HEK293 (cell line): ENCODE measurements around the gene PSEN2.

Source experiments
- CTCF ChIA-PET: fragments of 350-600 bp; formaldehyde crosslinking; extraction: SDS; loops from one replicate; lab custom pipeline; 2021; ENCODE audit warnings: antibody characterized with exemption; lab: Yijun Ruan, JAX
- POLR2A ChIA-PET: fragments of 300-600 bp; formaldehyde crosslinking; extraction: SDS; loops from one replicate; lab custom pipeline; 2020; ENCODE audit warnings: antibody characterized with exemption, inconsistent platforms; lab: Yijun Ruan, JAX
- H3K27ac ChIP-seq: fragments of 200-500 bp; sonication (Bioruptor generic); 2 replicates; pipeline ENCODE4 v1.5.1; 2014; ENCODE audit warnings: low read depth, low read length, control low read depth, inconsistent platforms; ENCODE audit errors: extremely low read depth
- H3K36me3 ChIP-seq, 2 experiments: fragments of 200-500 bp in 1 of 2; sonication (Bioruptor generic) in 1 of 2; 1 replicate in 1 of 2; 2 replicates in 1 of 2; pipeline ENCODE4 v1.5.1; 2014 to 2017; ENCODE audit warnings: inconsistent platforms in 2 of 2, low read length in 2 of 2; ENCODE audit not compliant: control insufficient read depth in 2 of 2, insufficient read depth in 1 of 2
- H3K4me1 ChIP-seq: fragments of 200-500 bp; sonication (Bioruptor generic); 2 replicates; pipeline ENCODE4 v1.5.1; 2014; ENCODE audit warnings: mild to moderate bottlenecking, low read length, inconsistent platforms; ENCODE audit not compliant: control insufficient read depth, insufficient read depth
- H3K4me3 ChIP-seq: 2 replicates; pipeline ENCODE4 v1.5.1; 2011; ENCODE audit warnings: low read depth, mild to moderate bottlenecking, control low read depth, low read length, moderate library complexity
- H3K9me3 ChIP-seq: fragments of 200-500 bp; sonication (Bioruptor generic); 2 replicates; pipeline ENCODE4 v1.5.1; 2014; ENCODE audit warnings: low read depth, low read length, inconsistent platforms; ENCODE audit not compliant: control insufficient read depth, insufficient read depth
- BCL11B ChIP-seq: fragments of 450-650 bp; formaldehyde crosslinking; IDR thresholded peaks from 2 replicates; pipeline ENCODE4 v1.5.1; 2016; ENCODE audit warnings: low read depth, missing biosample characterization, missing genetic modification characterization
- CTCF ChIP-seq: fragments of 450-650 bp; formaldehyde crosslinking; IDR thresholded peaks from 2 replicates; pipeline ENCODE4 v1.5.1; 2016; ENCODE audit warnings: missing biosample characterization, missing genetic modification characterization
- ELK4 ChIP-seq: IDR thresholded peaks from 2 replicates; pipeline ENCODE4 v1.6.1; 2011; ENCODE audit warnings: mild to moderate bottlenecking, low read depth, low read length, borderline replicate concordance
- KLF8 ChIP-seq: fragments of 450-650 bp; formaldehyde crosslinking; IDR thresholded peaks from 2 replicates; pipeline ENCODE4 v1.5.1; 2016; ENCODE audit warnings: missing biosample characterization, missing genetic modification characterization
- PRDM10 ChIP-seq: fragments of 450-650 bp; formaldehyde crosslinking; IDR thresholded peaks from 2 replicates; pipeline ENCODE4 v1.5.1; 2016; ENCODE audit warnings: missing biosample characterization, missing genetic modification characterization
- TCF7L2 ChIP-seq: IDR thresholded peaks from 2 replicates; pipeline ENCODE4 v1.6.1; 2011; ENCODE audit warnings: low read depth, mild to moderate bottlenecking, inconsistent platforms, low read length, moderate library complexity, borderline replicate concordance
- ZBTB7A ChIP-seq: fragments of 450-650 bp; formaldehyde crosslinking; IDR thresholded peaks from 2 replicates; pipeline ENCODE4 v1.5.1; 2016; ENCODE audit warnings: low read depth, missing biosample characterization, missing genetic modification characterization
- ZNF10 ChIP-seq: fragments of 450-650 bp; formaldehyde crosslinking; IDR thresholded peaks from 2 replicates; pipeline ENCODE4 v1.5.1; 2017; ENCODE audit warnings: missing biosample characterization, missing genetic modification characterization
- ZNF311 ChIP-seq: fragments of 450-650 bp; formaldehyde crosslinking; IDR thresholded peaks from 2 replicates; pipeline ENCODE4 v1.5.1; 2017; ENCODE audit warnings: missing biosample characterization, missing genetic modification characterization, borderline replicate concordance
- ZNF391 ChIP-seq: fragments of 450-650 bp; formaldehyde crosslinking; IDR thresholded peaks from 2 replicates; pipeline ENCODE4 v1.5.1; 2016; ENCODE audit warnings: low read depth, missing biosample characterization, missing genetic modification characterization, borderline replicate concordance
- ZNF518A ChIP-seq: fragments of 450-650 bp; formaldehyde crosslinking; conservative IDR thresholded peaks from 2 replicates; pipeline ENCODE4 v1.5.1; 2016; ENCODE audit warnings: low read depth, missing biosample characterization, missing genetic modification characterization
- ZNF530 ChIP-seq: fragments of 450-650 bp; formaldehyde crosslinking; IDR thresholded peaks from 2 replicates; pipeline ENCODE4 v1.5.1; 2016; ENCODE audit warnings: low read depth, missing biosample characterization, missing genetic modification characterization
- TF ChIP-seq, protein P1 (sequence below): fragments of 450-650 bp; formaldehyde crosslinking; IDR thresholded peaks from 2 replicates; pipeline ENCODE4 v1.5.1; 2016; ENCODE audit warnings: missing biosample characterization, missing genetic modification characterization
- TF ChIP-seq, protein P2 (sequence below): fragments of 450-650 bp; formaldehyde crosslinking; IDR thresholded peaks from 2 replicates; pipeline ENCODE4 v1.5.1; 2016; ENCODE audit warnings: missing biosample characterization, missing genetic modification characterization

Gene PSEN2

GRCh38 chr1:226886122-226886901 lies 15.9 kb downstream of the PSEN2 start:
- ChIA-PET CTCF (interaction anchor here (0.7 kb wide), 1 partner anchor 541 kb away, joined by 4 read pairs; no protein-coding TSS in a partner anchor), POLR2A (no interaction called here)
- no peaks in the 10 kb centered on the region for H3K4me1 ChIP-seq
- TF ChIP-seq, protein P1, sequence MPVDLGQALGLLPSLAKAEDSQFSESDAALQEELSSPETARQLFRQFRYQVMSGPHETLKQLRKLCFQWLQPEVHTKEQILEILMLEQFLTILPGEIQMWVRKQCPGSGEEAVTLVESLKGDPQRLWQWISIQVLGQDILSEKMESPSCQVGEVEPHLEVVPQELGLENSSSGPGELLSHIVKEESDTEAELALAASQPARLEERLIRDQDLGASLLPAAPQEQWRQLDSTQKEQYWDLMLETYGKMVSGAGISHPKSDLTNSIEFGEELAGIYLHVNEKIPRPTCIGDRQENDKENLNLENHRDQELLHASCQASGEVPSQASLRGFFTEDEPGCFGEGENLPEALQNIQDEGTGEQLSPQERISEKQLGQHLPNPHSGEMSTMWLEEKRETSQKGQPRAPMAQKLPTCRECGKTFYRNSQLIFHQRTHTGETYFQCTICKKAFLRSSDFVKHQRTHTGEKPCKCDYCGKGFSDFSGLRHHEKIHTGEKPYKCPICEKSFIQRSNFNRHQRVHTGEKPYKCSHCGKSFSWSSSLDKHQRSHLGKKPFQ: no peak
- TF ChIP-seq CTCF (tag by site-specific recombination): peak; percentile 53
- H3K27ac ChIP-seq: no peak overlapping the region
- no peak overlapping the region for H3K4me3 ChIP-seq
- H3K36me3 ChIP-seq: peaks cover 17 to 96% of the 10 kb centered on the region in 2 experiments; a peak in 2 of 3 replicates
- H3K9me3 ChIP-seq: no peaks in the 10 kb centered on the region

DNA sequence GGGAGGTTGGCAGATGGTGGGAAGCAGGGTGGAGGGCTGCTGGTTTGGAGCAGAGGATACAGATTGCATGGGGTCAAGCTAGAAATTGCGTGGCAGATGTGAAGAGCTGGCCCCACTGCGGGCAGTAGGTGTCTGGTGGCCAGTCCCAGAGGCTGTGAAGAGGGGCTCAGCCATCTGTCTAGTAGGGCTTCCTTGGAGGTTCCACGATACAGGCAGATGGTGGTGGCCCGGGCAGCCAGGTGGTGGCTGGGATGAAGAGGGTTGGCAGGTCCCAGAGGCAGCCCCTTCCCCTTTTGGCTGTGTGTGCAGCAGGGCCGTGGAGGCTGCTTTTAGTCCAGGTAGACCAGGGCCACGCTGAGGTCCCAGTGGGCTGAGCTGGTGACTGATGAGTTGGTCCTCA lies 16.6 kb downstream of the PSEN2 start:
- no peak overlapping the region for H3K27ac ChIP-seq
- TF ChIP-seq ELK4 (no peak), ZNF518A (tag by site-specific recombination) (no peak), ZNF10 (no peak), TCF7L2 (no peak), PRDM10 (no peak), ZNF530 (tag by site-specific recombination) (no peak), KLF8 (tag by site-specific recombination) (no peak), ZNF311 (tag by site-specific recombination) (no peak), BCL11B (tag by site-specific recombination) (no peak), ZNF391 (tag by site-specific recombination) (no peak), ZBTB7A (tag by site-specific recombination) (no peak)
- TF ChIP-seq, protein P2, sequence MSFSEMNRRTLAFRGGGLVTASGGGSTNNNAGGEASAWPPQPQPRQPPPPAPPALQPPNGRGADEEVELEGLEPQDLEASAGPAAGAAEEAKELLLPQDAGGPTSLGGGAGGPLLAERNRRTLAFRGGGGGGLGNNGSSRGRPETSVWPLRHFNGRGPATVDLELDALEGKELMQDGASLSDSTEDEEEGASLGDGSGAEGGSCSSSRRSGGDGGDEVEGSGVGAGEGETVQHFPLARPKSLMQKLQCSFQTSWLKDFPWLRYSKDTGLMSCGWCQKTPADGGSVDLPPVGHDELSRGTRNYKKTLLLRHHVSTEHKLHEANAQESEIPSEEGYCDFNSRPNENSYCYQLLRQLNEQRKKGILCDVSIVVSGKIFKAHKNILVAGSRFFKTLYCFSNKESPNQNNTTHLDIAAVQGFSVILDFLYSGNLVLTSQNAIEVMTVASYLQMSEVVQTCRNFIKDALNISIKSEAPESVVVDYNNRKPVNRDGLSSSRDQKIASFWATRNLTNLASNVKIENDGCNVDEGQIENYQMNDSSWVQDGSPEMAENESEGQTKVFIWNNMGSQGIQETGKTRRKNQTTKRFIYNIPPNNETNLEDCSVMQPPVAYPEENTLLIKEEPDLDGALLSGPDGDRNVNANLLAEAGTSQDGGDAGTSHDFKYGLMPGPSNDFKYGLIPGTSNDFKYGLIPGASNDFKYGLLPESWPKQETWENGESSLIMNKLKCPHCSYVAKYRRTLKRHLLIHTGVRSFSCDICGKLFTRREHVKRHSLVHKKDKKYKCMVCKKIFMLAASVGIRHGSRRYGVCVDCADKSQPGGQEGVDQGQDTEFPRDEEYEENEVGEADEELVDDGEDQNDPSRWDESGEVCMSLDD (tag by site-specific recombination): no peak

More for the DNA sequence above, 16.6 kb downstream of the PSEN2 start:
- no peaks in the 10 kb centered on the region for H3K4me1 ChIP-seq
- POLR2A ChIA-PET: no interaction called here
- H3K4me3 ChIP-seq: no peak overlapping the region
- CTCF ChIA-PET: no interaction called here
- peaks cover 17 to 96% of the 10 kb centered on the region in 2 experiments; a peak in 2 of 3 replicates for H3K36me3 ChIP-seq
- H3K9me3 ChIP-seq: no peaks in the 10 kb centered on the region
